IMR-90 (cell line): ENCODE data around the gene EMC9. TPM values are rescaled to one million over a fixed set of nuclear protein-coding genes. Genes with fewer than 3 reads are reported as not detected.

Experiments used
- ATAC-seq: fragments of 200-7000 bp; cut with Tn5 transposase; 2 replicates; pipeline ENCODE4 v1.9.1; 2020; ENCODE audit warnings: low read depth, mild to moderate bottlenecking, moderate library complexity
- BruUV-seq: library from RNA; stranded (reverse); fragments of 400-500 nt; replicated peaks from 2 replicates; lab custom pipeline; 2021; lab: Mats Ljungman, UMichigan
- CTCF ChIA-PET: fragments of 300-600 bp; formaldehyde crosslinking; extraction: SDS; loops from one replicate; lab custom pipeline; 2021; ENCODE audit warnings: antibody characterized with exemption; lab: Yijun Ruan, JAX
- POLR2A ChIA-PET: fragments of 300-600 bp; sonication (Branson Sonifier 250); formaldehyde crosslinking; loops from one replicate; lab custom pipeline; 2022; ENCODE audit warnings: antibody characterized with exemption; ENCODE audit not compliant: unreplicated experiment; lab: Charles Lee
- DNase-seq: peaks from one replicate; pipeline ENCODE4 v3.0.0; 2013
- H2AFZ ChIP-seq: replicated peaks from 2 replicates; pipeline ENCODE3; 2013; ENCODE audit warnings: low read length, mild to moderate bottlenecking; ENCODE audit not compliant: poor library complexity
- H2AK5ac ChIP-seq: 2 replicates; pipeline ENCODE4 v1.6.1; 2013; ENCODE audit warnings: low read depth, low read length, inconsistent platforms
- H2AK9ac ChIP-seq: replicated peaks from 2 replicates; pipeline ENCODE3; 2013; ENCODE audit warnings: mild to moderate bottlenecking, low read depth, low read length, moderate library complexity; ENCODE audit not compliant: poor library complexity
- H2BK120ac ChIP-seq: 2 replicates; pipeline ENCODE4 v1.6.1; 2013; ENCODE audit warnings: low read depth, low read length, inconsistent platforms
- H2BK15ac ChIP-seq: 3 replicates; pipeline ENCODE4 v1.6.1; 2013; ENCODE audit warnings: low read depth, low read length, inconsistent platforms
- H2BK20ac ChIP-seq: 2 replicates; pipeline ENCODE4 v1.6.1; 2013; ENCODE audit warnings: low read depth, mild to moderate bottlenecking, inconsistent platforms, low read length, moderate library complexity
- H2BK5ac ChIP-seq: 2 replicates; pipeline ENCODE4 v1.6.1; 2013; ENCODE audit warnings: mild to moderate bottlenecking, low read depth, low read length, inconsistent platforms; ENCODE audit not compliant: poor library complexity, severe bottlenecking
- H3K14ac ChIP-seq: replicated peaks from 2 replicates; pipeline ENCODE4 v1.6.1; 2013; ENCODE audit warnings: low read depth, low read length, inconsistent platforms
- H3K18ac ChIP-seq: 2 replicates; pipeline ENCODE4 v1.6.1; 2013; ENCODE audit warnings: low read depth, low read length, control low read depth
- H3K23ac ChIP-seq: 2 replicates; pipeline ENCODE4 v1.6.1; 2013; ENCODE audit warnings: low read depth, low read length, inconsistent platforms
- H3K27ac ChIP-seq: 2 replicates; pipeline ENCODE4 v1.5.1; 2013; ENCODE audit warnings: mild to moderate bottlenecking, control low read depth, low read length; ENCODE audit not compliant: insufficient read depth
- H3K27me3 ChIP-seq: 2 replicates; pipeline ENCODE4 v1.6.1; 2013; ENCODE audit warnings: low read length; ENCODE audit not compliant: control insufficient read depth, insufficient read depth
- H3K36me3 ChIP-seq: 2 replicates; pipeline ENCODE4 v1.6.1; 2013; ENCODE audit warnings: low read length, mixed read lengths; ENCODE audit not compliant: control insufficient read depth, insufficient read depth
- H3K4ac ChIP-seq: 2 replicates; pipeline ENCODE4 v1.6.1; 2013; ENCODE audit warnings: low read depth, low read length, inconsistent platforms
- H3K4me1 ChIP-seq: 2 replicates; pipeline ENCODE4 v1.6.1; 2013; ENCODE audit warnings: low read length, mixed read lengths; ENCODE audit not compliant: control insufficient read depth, insufficient read depth
- H3K4me2 ChIP-seq: 2 replicates; pipeline ENCODE4 v1.6.1; 2013; ENCODE audit warnings: low read depth, mild to moderate bottlenecking, control low read depth, low read length, moderate library complexity
- H3K4me3 ChIP-seq: 2 replicates; pipeline ENCODE4 v1.5.1; 2013; ENCODE audit warnings: low read depth, mild to moderate bottlenecking, control low read depth, low read length, moderate library complexity; ENCODE audit not compliant: insufficient read depth
- H3K56ac ChIP-seq: 2 replicates; pipeline ENCODE4 v1.6.1; 2013; ENCODE audit warnings: low read length, inconsistent platforms; ENCODE audit not compliant: insufficient read depth; ENCODE audit errors: extremely low read depth
- H3K79me1 ChIP-seq, 2 experiments: 2 replicates each; pipeline ENCODE4 v1.6.1; 2013; ENCODE audit warnings: low read length in 2 of 2, inconsistent platforms in 1 of 2, low read depth in 1 of 2
- H3K9ac ChIP-seq: 2 replicates; pipeline ENCODE4 v1.6.1; 2013; ENCODE audit warnings: low read depth, low read length, control low read depth
- H3K9me1 ChIP-seq: 2 replicates; pipeline ENCODE4 v1.6.1; 2013; ENCODE audit warnings: low read length, inconsistent platforms; ENCODE audit not compliant: insufficient read depth
- H3K9me3 ChIP-seq: 2 replicates; pipeline ENCODE4 v1.6.1; 2013; ENCODE audit warnings: low read length; ENCODE audit not compliant: control insufficient read depth, insufficient read depth
- H4K20me1 ChIP-seq: 2 replicates; pipeline ENCODE4 v1.6.1; 2013; ENCODE audit warnings: low read length, inconsistent platforms; ENCODE audit not compliant: insufficient read depth
- H4K5ac ChIP-seq: 2 replicates; pipeline ENCODE4 v1.6.1; 2013; ENCODE audit warnings: mild to moderate bottlenecking, low read depth, low read length, control low read depth
- H4K8ac ChIP-seq, 2 experiments: 2 replicates each; pipeline ENCODE4 v1.6.1; 2013; ENCODE audit warnings: low read depth in 2 of 2, low read length in 2 of 2, control low read depth in 1 of 2, inconsistent platforms in 1 of 2
- H4K91ac ChIP-seq: 2 replicates; pipeline ENCODE4 v1.6.1; 2013; ENCODE audit warnings: low read depth, low read length, inconsistent platforms; ENCODE audit not compliant: insufficient read depth
- CEBPB ChIP-seq: IDR thresholded peaks from 2 replicates; pipeline ENCODE4 v1.6.1; 2012; ENCODE audit warnings: low read depth, low read length, improper control_type of control experiment
- FOS ChIP-seq: fragments of 150-350 bp; IDR thresholded peaks from 2 replicates; pipeline ENCODE4 v1.6.1; 2016; ENCODE audit warnings: low read depth, low read length
- MAFK ChIP-seq: IDR thresholded peaks from 2 replicates; pipeline ENCODE4 v1.6.1; 2012; ENCODE audit warnings: low read depth, low read length, improper control_type of control experiment
- MXI1 ChIP-seq: IDR thresholded peaks from 2 replicates; pipeline ENCODE4 v1.6.1; 2012; ENCODE audit warnings: low read depth, mild to moderate bottlenecking, low read length, moderate library complexity, borderline replicate concordance
- NFE2L2 ChIP-seq: fragments of 150-350 bp; IDR thresholded peaks from 2 replicates; pipeline ENCODE4 v1.6.1; 2016; ENCODE audit warnings: low read depth, mild to moderate bottlenecking, low read length
- POLR2A ChIP-seq: IDR thresholded peaks from 2 replicates; pipeline ENCODE4 v1.6.1; 2012; ENCODE audit warnings: mild to moderate bottlenecking, low read depth, low read length
- RAD21 ChIP-seq: IDR thresholded peaks from 2 replicates; pipeline ENCODE4 v1.6.1; 2012; ENCODE audit warnings: low read length, improper control_type of control experiment
- RCOR1 ChIP-seq: IDR thresholded peaks from 2 replicates; pipeline ENCODE4 v1.6.1; 2012; ENCODE audit warnings: mild to moderate bottlenecking, low read length, improper control_type of control experiment; ENCODE audit not compliant: insufficient replicate concordance
- RFX5 ChIP-seq: IDR thresholded peaks from 2 replicates; pipeline ENCODE4 v1.8.0; 2012; ENCODE audit warnings: low read depth, mild to moderate bottlenecking, low read length, moderate library complexity
- SMC3 ChIP-seq: fragments of 150-350 bp; IDR thresholded peaks from 2 replicates; pipeline ENCODE4 v1.6.1; 2016; ENCODE audit warnings: low read depth, mild to moderate bottlenecking, antibody characterized with exemption, low read length, moderate library complexity
- USF2 ChIP-seq: fragments of 150-350 bp; IDR thresholded peaks from 2 replicates; pipeline ENCODE4 v1.6.1; 2017; ENCODE audit warnings: mild to moderate bottlenecking, antibody characterized with exemption, low read length, low read depth
- WGBS, 2 experiments: methylation state at CpG; one replicate each; pipeline versions ENCODE4 v1.1.5 to v1.1.7; 2013; ENCODE audit warnings: missing lambda C conversion rate in 2 of 2; ENCODE audit not compliant: insufficient read length in 1 of 2; ENCODE audit errors: extremely low coverage in 2 of 2; 5-methylcytosine and 5-hydroxymethylcytosine counted together
- dilution Hi-C: fragments of 300-500 bp; cut with HindIII; formaldehyde crosslinking; loops from one replicate; pipeline ENCODE4 v1.14.3; 2018; ENCODE audit warnings: low sequenced_read_pairs; ENCODE audit not compliant: unreplicated experiment
- in situ Hi-C: fragments of 300-500 bp; cut with MboI; formaldehyde crosslinking; loops from 3 replicates; pipeline ENCODE4 v1.14.3; 2019; ENCODE audit warnings: low sequenced_read_pairs, inconsistent platforms, mixed read lengths
- intact Hi-C: fragments of 100-400 bp; cut with micrococcal nuclease; formaldehyde crosslinking; loops from 2 replicates; pipeline ENCODE4 v1.10.0; 2022
- polyA plus RNA-seq, 3 experiments: library from polyadenylated mRNA; depleted of rRNA; stranded (reverse); fragments of >200 nt; gene quantifications; 2 replicates each; pipeline ENCODE4 v1.2.3, GENCODE V29; 2012; ENCODE audit warnings: low replicate concordance in 1 of 3
- total RNA-seq: library from RNA; depleted of rRNA; stranded (reverse); fragments of >200 nt; gene quantifications from 2 replicates; pipeline ENCODE4 v1.2.3, GENCODE V29; 2012

Gene EMC9
- total and polyA plus RNA-seq, 2 of the 4 experiments (the other 2 are of a cell fraction) = 15.1 to 19.2 TPM

GRCh38 chr14:24141097-24141880, at the start of gene EMC9 (continued):
- TF ChIP-seq FOS (peak; percentile 39; the same call in 1 of the 2 replicates), MXI1 (peak; percentile 44; the same call in 1 of the 2 replicates), MAFK (0 out of 2 replicates have a peak, but pooled peaks have one; percentile 10)

GRCh38 chr14:24190416-24190815, 49.0 kb upstream of the EMC9 start:
- 94% methylated on average over 3 of the region's 10 CpGs; no CpG with 5 or more reads in 1 of the 2 experiments for WGBS, 2 experiments
- H2BK15ac ChIP-seq = no peak overlapping the region
- no peak overlapping the region for H2AFZ ChIP-seq
- H2AK9ac ChIP-seq = peak overlapping the region; percentile 35
- H3K9me1 ChIP-seq = peaks cover 23% of the 10 kb centered on the region
- H3K4me1 ChIP-seq = peaks cover 9% of the 10 kb centered on the region
- intact Hi-C loops (no loop called here), dilution Hi-C loops (no loop called here), in situ Hi-C loops (no loop called here)
- no peak overlapping the region for H3K56ac ChIP-seq
- no peak overlapping the region for H3K4me2 ChIP-seq
- no peaks in the 10 kb centered on the region for H3K9me3 ChIP-seq
- H3K4ac ChIP-seq = no peak overlapping the region
- no peak overlapping the region for H2BK20ac ChIP-seq
- H2BK120ac ChIP-seq = no peak overlapping the region
- H3K27ac ChIP-seq = no peak overlapping the region
- ATAC-seq (no peak), DNase-seq (no peak)
- H4K5ac ChIP-seq = no peak overlapping the region
- H4K20me1 ChIP-seq = no peaks in the 10 kb centered on the region
- H3K36me3 ChIP-seq = peaks cover 36% of the 10 kb centered on the region
- no peak overlapping the region for H3K14ac ChIP-seq
- H3K23ac ChIP-seq = no peak overlapping the region
- CTCF ChIA-PET = no interaction called here
- no peak overlapping the region for H2BK5ac ChIP-seq
- POLR2A ChIA-PET = no interaction called here
- no peak overlapping the region for H3K18ac ChIP-seq
- H4K91ac ChIP-seq = no peak overlapping the region
- H3K79me1 ChIP-seq = peaks cover 34 to 75% of the 10 kb centered on the region in 2 experiments
- no peak overlapping the region for H3K4me3 ChIP-seq
- H4K8ac ChIP-seq = no peak overlapping the region
- no peak for TF ChIP-seq NFE2L2
- TF ChIP-seq RAD21 = no peak
- no peak for TF ChIP-seq SMC3
- TF ChIP-seq RCOR1 = no peak
- TF ChIP-seq CEBPB = no peak
- no peak for TF ChIP-seq POLR2A
- no peak for TF ChIP-seq USF2
- TF ChIP-seq RFX5 = no peak
- TF ChIP-seq MAFK = no peak
- no peak for TF ChIP-seq FOS
- no peaks in the 10 kb centered on the region for H3K27me3 ChIP-seq
- BruUV-seq = no TSS peak
- no peak overlapping the region for H2AK5ac ChIP-seq
- H3K9ac ChIP-seq = no peak overlapping the region
